GM08714 (cell line): ENCODE measurements around the gene ST6GALNAC3.

Source experiments
- H3K4me3 ChIP-seq: fragments of 200-500 bp; sonication (Bioruptor generic); 2 replicates; pipeline ENCODE4 v1.5.1; 2014; ENCODE audit warnings: mild to moderate bottlenecking, low read length, inconsistent platforms
- ZNF274 ChIP-seq: IDR thresholded peaks from 2 replicates; pipeline ENCODE4 v1.6.1; 2012; ENCODE audit warnings: mild to moderate bottlenecking, low read depth, low read length

The ST6GALNAC3 gene

GRCh38 chr1:76463849-76464248, 389.3 kb downstream of the ST6GALNAC3 start:
- no peak for TF ChIP-seq ZNF274
- no peak overlapping the region for H3K4me3 ChIP-seq

DNA sequence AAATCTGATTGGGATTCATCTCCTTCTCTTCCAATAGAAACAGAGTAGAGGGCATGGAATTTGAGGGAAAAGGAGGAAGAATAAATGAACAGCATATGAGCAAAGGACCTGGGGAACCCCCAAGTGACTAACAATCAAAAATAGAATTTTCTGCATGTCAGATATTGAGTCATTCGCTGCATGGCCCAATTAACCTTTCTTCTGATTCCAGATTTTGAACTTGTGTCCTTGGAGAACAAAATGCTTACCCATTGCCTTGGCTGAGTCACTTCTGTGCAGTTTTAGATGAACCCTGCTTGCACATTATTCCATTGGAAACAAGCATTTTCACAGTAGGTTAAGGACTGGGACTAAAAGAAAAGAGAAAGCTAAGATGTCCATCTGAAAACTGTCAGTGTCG, 390.5 kb downstream of the ST6GALNAC3 start:
- no peak for TF ChIP-seq ZNF274
- H3K4me3 ChIP-seq: no peak overlapping the region

- no peak overlapping the region for H3K4me3 ChIP-seq
- TF ChIP-seq ZNF274: no peak
Observed at GRCh38 chr1:76470166-76470565, 395.6 kb downstream of the ST6GALNAC3 start.

GRCh38 chr1:76471536-76471935, 397.0 kb downstream of the ST6GALNAC3 start:
- H3K4me3 ChIP-seq: no peak overlapping the region
- TF ChIP-seq ZNF274: no peak

- no peak overlapping the region for H3K4me3 ChIP-seq
- no peak for TF ChIP-seq ZNF274
Observed at GRCh38 chr1:76473591-76473990, 399.0 kb downstream of the ST6GALNAC3 start.

DNA sequence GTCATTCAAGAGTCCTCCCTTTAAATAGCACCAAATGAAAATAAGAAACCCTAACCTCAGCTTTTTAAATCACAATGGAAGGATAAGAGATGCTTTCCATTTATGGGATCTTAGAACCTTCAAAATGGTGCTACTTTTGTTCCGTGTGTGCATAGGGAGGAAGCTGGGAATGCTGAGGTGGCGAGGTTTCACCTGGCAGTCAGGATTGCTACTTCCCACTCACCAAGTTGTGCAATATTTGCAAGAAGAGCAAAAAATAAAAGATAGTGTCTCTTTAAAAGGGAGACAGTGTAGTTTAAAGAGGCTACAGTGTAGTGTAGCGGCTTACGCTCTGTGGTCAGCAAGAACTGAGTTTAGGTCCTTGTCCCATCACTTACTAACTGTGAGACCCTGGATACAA, 400.4 kb downstream of the ST6GALNAC3 start:
- no peak overlapping the region for H3K4me3 ChIP-seq
- TF ChIP-seq ZNF274: no peak

DNA sequence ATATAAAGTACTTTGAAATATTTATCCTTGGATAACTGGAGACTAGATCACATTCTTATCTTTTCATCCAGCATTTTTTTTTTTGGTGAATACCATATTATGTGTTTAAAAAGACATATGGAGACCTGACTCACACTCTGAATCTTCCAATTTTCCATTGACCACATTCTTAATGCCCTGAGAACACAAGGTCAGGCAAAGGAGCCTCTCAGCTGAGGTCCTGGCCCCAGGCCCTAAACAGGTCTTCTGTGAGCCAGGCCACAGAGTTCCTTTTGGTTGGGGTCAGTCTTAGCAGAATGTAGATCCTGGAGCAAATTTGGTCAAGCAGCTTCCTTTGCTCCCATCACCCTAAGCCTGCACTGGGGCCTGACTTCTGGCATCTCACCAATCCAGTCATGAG, 402.6 kb downstream of the ST6GALNAC3 start:
- no peak for TF ChIP-seq ZNF274
- no peak overlapping the region for H3K4me3 ChIP-seq

GRCh38 chr1:76480827-76481226, 406.3 kb downstream of the ST6GALNAC3 start:
- H3K4me3 ChIP-seq: no peak overlapping the region
- TF ChIP-seq ZNF274: no peak

DNA sequence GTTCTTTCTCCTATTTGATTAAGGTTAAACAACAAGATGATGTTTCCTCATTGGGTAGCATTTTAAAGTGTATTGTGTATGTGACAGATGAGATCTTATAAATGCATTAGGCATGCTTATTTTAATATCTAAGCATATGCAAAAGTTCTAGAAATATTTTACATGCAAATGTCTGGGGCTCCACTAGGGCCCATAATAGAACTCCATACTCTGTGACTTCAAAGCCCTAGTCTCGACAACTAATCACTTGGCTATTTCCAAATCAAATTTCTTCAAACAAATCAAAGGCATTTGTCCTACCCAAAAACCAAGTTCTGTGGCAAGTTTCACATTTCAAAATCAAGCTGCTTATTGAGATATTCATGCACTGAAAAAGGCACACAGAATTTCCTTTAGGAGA, 407.1 kb downstream of the ST6GALNAC3 start:
- no peak overlapping the region for H3K4me3 ChIP-seq
- no peak for TF ChIP-seq ZNF274

- no peak for TF ChIP-seq ZNF274
- H3K4me3 ChIP-seq: no peak overlapping the region
Observed at GRCh38 chr1:76482272-76482671, 407.7 kb downstream of the ST6GALNAC3 start.

DNA sequence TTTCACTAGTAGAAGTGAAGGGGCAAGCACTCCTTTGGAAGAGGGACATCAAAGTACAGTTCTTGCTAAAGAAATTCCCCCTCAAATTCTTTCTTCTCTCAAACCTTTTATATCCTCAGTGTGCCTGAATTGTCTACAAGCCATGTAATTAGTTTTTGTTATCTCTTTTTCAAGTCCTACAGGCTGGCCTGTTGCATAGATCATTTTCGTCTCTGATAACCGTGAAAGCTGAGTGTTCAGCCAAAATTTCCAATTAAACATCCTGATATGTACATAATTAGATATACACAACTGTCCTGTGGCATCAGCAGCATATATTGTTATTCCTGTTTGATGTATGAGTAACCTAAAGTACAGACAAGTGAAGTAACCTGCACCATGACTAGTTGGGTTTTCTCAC, 417.2 kb downstream of the ST6GALNAC3 start:
- H3K4me3 ChIP-seq: no peak overlapping the region
- no peak for TF ChIP-seq ZNF274

DNA sequence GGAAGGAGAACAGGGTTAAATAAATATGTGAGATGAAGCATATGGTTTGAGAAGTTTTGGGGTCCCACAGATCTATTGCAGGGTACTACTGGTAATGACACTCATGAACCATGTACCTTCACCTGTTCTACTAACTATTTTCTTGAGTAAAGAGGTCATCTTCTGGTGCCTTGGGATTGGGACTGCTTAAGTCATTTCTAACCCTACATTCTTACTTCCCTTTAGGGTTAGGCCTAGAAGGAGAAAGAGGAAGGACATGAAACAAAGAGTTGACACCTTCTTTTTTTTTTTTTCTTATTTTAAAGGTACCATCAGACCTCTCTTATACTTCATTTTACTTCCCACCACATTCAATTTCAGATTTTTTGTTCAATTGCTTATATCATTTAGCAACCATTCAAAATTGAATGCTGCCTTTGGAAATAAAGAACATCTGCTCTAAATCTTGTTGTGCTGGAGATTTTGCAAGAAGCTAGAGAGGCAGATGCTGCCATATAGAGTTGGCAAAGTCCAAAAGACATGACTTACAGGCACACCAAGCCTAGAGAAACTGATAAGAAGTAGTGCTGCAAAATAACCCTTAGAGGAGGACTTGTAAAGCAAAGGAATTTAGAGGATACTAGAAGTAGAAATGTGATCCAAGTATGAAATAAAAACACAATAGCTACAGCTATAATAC, 418.3 kb downstream of the ST6GALNAC3 start:
- H3K4me3 ChIP-seq: no peak overlapping the region
- no peak for TF ChIP-seq ZNF274

GRCh38 chr1:76494807-76495206, 420.3 kb downstream of the ST6GALNAC3 start:
- H3K4me3 ChIP-seq: no peak overlapping the region
- no peak for TF ChIP-seq ZNF274

GRCh38 chr1:76496871-76497270, 422.3 kb downstream of the ST6GALNAC3 start:
- TF ChIP-seq ZNF274: no peak
- no peak overlapping the region for H3K4me3 ChIP-seq

DNA sequence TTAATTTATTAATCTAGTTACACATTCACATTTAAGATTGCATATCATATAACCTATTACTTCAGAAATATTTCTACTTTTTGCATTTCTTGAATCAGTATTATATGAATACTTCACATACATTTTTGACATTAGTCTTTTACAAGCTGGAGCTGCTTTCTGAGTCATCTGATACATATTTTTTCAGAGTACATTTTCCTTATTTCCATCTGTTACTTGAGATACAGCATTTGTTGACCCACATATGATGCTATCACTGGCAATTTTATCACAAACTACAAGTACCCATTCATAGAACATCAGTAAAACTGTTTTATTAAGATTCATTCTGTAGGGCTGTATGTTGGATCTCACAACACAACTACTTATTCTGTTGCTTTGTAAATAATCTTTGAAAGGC, 425.6 kb downstream of the ST6GALNAC3 start:
- TF ChIP-seq ZNF274: no peak
- H3K4me3 ChIP-seq: no peak overlapping the region

DNA sequence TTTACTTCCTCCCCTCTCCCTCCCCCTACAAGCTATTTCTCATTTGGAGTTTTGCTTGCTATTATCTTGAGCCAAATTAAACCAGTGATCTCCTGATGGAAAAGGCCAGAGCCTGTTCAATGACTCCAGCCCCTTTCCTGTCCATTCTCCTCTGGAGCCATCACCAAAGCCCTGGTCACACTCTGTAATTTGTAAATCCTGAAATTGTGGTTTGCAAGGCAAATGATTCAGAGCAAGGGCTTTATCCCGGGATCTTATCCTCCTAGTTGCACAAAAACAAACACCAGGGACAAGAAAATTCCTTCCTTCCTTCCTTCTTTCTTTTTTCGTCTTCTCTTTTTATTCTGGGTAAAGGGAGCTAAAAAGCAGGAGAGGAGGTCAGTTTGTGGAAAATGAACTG, 426.6 kb downstream of the ST6GALNAC3 start:
- no peak for TF ChIP-seq ZNF274
- H3K4me3 ChIP-seq: no peak overlapping the region

DNA sequence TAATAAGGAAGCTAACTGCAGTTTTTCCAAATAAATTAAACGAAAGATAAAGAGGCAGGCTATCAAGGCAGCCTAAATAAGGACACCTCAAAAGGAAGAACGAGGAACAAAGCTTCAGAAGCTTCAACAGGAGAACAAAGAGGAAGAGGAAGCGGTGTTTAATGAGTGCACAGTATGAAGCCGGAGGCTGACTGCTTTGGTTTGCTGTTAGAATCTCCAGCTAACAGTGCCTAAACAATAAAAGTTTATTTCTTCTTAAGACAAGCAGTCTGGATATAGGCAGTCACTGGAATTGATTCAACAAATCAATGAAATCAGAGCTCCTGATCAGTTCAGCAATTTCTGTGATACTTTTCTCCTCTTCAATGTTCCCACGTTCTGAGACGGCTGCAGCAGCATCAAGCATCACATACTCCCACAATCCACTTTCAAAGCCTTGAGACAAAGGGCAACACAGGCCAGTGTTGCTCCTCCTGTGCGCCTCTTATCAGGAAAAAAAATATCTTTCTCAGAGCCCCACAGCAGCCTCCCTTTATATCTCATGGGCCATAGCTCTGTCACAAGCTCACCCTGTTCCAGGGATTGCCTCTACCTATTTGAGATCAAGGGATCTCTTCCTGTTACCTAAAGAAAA, 427.2 kb downstream of the ST6GALNAC3 start:
- no peak overlapping the region for H3K4me3 ChIP-seq
- TF ChIP-seq ZNF274: no peak
